Right cardiac atrium (tissue), 5 donors: ENCODE results near the gene TERB2. TPM values are rescaled to one million over a fixed set of nuclear protein-coding genes. Genes with fewer than 3 reads are reported as not detected.
"Not testable (repeated sequence)": the region's sequence is repeated elsewhere in the genome, so short reads cannot be mapped to it uniquely, and the experiment has no call there.

Experiments used
- ATAC-seq, 2 donors: fragments of 200-7000 bp; cut with Tn5 transposase; one replicate each; pipeline versions ENCODE4 v1.8.0 to v1.9.1; 2020; ENCODE audit warnings: moderate library complexity in 2 of 2, mild to moderate bottlenecking in 1 of 2
- DNase-seq, 3 donors: peaks; one replicate each; pipeline ENCODE4 v3.0.0-alpha.2; 2020
- H3K27ac ChIP-seq: one replicate; pipeline ENCODE4 v1.5.1; 2013; ENCODE audit warnings: mild to moderate bottlenecking, low read length, control low read depth, moderate library complexity
- H3K27me3 ChIP-seq: one replicate; pipeline ENCODE4 v1.6.1; 2013; ENCODE audit not compliant: control insufficient read depth, insufficient read depth
- H3K4me1 ChIP-seq: one replicate; pipeline ENCODE4 v1.6.1; 2013; ENCODE audit warnings: low read length; ENCODE audit not compliant: control insufficient read depth, insufficient read depth
- H3K4me3 ChIP-seq: one replicate; pipeline ENCODE4 v1.5.1; 2013; ENCODE audit warnings: low read length, control low read depth
- H3K9me3 ChIP-seq: one replicate; pipeline ENCODE4 v1.6.1; 2013; ENCODE audit warnings: low read length; ENCODE audit not compliant: control insufficient read depth
- WGBS: extraction: QIAGEN DNeasy Blood & Tissue Kit; methylation state at CpG from one replicate; pipeline ENCODE4 v1.1.7; 2013; 5-methylcytosine and 5-hydroxymethylcytosine counted together
- intact Hi-C, 4 donors: fragments of 100-400 bp; cut with DNase I; formaldehyde crosslinking; loops; one replicate each; pipeline versions ENCODE4 v1.11.0 to v1.14.0; 2022 to 2023
- polyA plus RNA-seq: library from polyadenylated mRNA; stranded (reverse); fragments of 200-250 nt; gene quantifications from one replicate; pipeline ENCODE4 v1.2.3, GENCODE V29; 2013
- total RNA-seq, 4 donors: library from RNA; stranded (reverse); fragmentation: NEBNext Ultra II Directional; extraction: Animal tissue kit (Norgen Biotek cat#: 25700); gene quantifications; one replicate each; pipeline ENCODE4 v1.2.1, GENCODE V29; 2021
- donor health status: healthy with polysubstance abuse.
- donor health status: DM: no; HTN: yes; CAD: no.
- donor health status: DM: no; HTN: no; CAD: no.
- donor health status: DM: no; HTN: yes; CAD: no; lungs with severe emphysema.
- donor health status: DM: yes; HTN: yes; CAD: no.

TERB2 gene
- total and polyA plus RNA-seq, 5 donors, result not detected

DNA sequence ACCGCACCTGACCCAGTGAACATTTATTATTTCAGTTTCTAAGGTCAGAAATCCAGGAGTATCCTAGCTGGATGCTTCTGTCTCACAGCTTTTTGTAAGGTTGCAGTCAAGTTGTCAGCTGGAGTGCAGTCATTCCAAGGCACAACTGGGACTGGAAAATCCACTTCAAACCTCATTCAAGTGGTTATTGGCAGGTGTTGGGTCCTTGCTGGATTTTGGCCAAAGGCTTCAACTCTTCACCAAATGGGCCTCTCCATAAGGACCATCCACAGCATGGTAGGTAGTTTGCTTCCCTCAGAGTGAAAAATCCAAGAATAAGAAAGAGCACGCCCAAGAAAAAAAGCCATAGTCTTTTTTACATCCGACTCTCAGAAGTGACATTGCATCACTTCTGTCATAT is 19.7 kb downstream of the TERB2 start:
- DNase-seq, H3K9me3 ChIP-seq, ATAC-seq, H3K27ac ChIP-seq, H3K4me3 ChIP-seq, H3K27me3 ChIP-seq, H3K4me1 ChIP-seq: not testable (repeated sequence)
- intact Hi-C loops, result loop anchor here in 2 of 4 donors (10.0 kb wide), 2 partner anchors 49 to 139 kb away; partner anchors contain the start of genes DUOX2 (in 1 of the 2), DUOXA2 (in 1 of the 2) and SORD (in 1 of the 2)
- 90% methylated on average over 3 of the region's 3 CpGs for WGBS

DNA sequence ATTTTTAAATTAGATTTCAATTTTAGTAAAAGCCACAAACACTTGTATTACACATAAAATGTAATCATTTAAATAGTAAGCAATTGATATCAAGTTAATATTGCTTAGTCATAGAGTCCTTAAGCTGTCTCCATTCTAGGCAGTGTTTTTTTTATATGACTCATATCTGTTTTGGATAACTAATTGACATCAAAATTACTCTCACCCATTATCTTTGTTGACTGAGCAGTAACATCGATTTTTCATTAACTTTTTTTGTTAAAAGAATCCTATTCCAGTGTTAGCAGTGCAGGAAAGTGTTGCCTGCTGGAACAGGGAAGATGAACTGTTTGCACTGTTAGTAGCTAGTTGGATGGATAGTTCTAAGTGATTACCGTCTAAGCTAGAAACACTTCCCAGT is 21.3 kb downstream of the TERB2 start:
- 38% methylated on average over 2 of the region's 2 CpGs for WGBS
- not testable (repeated sequence) for ATAC-seq, H3K9me3 ChIP-seq, H3K27me3 ChIP-seq, H3K27ac ChIP-seq, H3K4me1 ChIP-seq, DNase-seq, H3K4me3 ChIP-seq
- intact Hi-C loops, result loop anchor here in 2 of 4 donors (10.0 kb wide), 2 partner anchors 47 to 137 kb away; partner anchors contain the start of genes DUOX2 (in 1 of the 2), DUOXA2 (in 1 of the 2) and SORD (in 1 of the 2)

DNA sequence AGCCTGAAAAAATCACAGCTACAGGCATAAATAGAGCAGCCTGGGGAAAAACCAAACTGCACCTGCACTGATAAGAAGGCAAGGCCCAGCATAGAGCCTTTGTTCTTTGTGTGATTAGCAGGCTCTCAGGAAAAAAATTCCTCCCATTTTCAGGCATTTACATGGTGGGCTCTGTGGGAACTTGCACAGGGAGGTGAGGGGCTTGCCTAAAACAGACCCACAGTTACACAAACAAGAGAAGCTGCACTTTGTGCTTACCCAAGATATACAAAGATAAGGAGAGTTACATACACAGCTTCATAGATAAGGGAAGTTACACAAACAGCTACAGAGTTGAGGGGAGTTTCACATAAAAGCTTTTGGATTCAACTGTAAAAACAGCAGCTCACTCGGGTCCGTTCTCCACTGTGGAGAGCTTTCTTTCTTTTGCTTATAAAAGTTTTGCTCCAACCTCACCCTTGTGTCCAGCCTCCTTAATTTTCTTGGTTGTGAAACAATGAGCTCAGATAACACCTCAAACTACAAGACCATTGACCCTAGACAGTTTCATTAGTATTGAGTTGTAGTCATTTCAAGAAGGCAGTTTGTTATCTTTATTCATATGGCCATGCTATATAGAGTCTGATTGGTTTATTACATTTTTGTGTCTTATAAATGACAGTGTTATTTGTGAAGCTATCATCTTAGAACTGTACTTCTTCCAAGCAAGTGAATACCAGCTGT is 23.3 kb downstream of the TERB2 start:
- not testable (repeated sequence) for H3K27ac ChIP-seq, H3K4me1 ChIP-seq, H3K4me3 ChIP-seq, DNase-seq, ATAC-seq, H3K9me3 ChIP-seq, H3K27me3 ChIP-seq
- WGBS, result 57% methylated on average over 2 of the region's 2 CpGs
- intact Hi-C loops, result loop anchor here in 2 of 4 donors (10.0 kb wide), 2 partner anchors 45 to 135 kb away; partner anchors contain the start of genes DUOX2 (in 1 of the 2), DUOXA2 (in 1 of the 2) and SORD (in 1 of the 2)

DNA sequence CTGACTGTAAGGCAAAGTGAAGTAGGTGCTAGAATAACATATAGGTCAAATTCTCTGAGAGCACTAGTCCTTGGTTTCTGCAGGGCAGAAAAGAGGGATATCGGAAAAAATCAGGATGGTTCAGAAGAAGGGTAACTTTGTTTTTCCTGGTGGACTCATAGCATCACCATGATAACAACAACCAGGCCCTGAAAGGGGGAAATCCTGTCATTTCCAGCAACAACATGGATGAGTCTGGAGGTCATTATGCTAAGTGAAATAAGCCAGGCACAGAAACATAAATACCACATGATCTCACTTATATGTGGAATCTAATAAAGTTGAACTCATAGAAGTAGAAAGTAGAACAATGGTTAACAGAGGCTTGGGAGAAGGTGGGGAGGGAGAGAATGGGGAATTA is 27.7 kb downstream of the TERB2 start:
- DNase-seq, H3K27ac ChIP-seq, H3K4me1 ChIP-seq, ATAC-seq, H3K9me3 ChIP-seq, intact Hi-C loops, H3K27me3 ChIP-seq, H3K4me3 ChIP-seq: not testable (repeated sequence)
- 54% methylated on average over 1 of the region's 1 CpG for WGBS

DNA sequence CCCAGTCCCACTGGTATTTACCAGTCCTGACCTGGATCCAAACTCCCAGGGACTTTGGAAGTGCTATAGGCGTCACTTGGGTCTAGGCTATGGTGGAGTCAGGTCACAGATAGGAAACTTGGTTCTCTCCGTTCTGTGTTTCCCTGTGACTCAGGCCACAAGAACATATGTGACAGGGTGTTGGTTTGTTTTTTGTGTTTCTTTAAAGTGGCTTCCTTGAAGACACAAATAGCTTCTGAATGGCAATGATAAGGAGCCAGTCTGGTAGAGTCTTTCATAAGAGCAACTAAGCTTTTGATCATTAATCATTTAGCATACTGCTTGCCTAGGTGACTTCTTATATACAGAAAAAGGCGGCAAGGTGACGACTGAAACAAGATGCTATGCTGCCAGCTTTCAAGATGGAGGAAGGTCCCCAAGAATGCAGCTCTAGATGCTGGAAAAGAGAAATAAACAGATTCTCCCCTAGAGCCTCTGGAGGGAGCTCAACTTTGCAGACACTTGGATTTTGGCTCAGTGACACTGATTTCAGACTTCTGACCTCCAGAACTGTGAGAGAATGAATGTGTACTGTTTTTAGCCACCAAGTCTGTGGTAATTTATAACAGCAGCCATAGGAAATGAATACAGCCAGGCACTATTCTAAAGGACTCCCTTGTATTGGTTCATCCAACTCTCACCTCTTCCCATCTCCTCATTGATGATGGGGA is 30.0 kb downstream of the TERB2 start:
- H3K9me3 ChIP-seq, intact Hi-C loops: not testable (repeated sequence)

DNA sequence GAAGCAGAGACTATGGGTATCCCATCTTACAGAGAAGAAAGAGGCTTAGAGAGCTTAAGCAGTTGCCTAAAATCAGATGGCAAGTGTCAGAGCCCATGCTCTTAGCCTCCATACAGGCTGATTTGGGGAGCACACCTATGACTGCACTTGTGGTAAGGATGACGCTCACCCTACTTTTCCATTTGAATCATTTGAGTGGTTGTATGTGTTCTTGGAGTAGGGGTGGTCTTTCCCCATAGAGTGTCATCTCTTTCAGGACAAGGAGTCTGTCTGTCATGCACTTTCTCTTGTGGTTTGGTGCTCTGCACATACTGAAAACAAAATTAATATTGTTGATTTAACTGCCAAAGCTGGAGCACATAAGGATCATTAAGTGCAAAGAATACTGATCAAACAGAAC is 31.2 kb downstream of the TERB2 start:
- ATAC-seq, H3K9me3 ChIP-seq, H3K4me1 ChIP-seq, H3K27me3 ChIP-seq, H3K4me3 ChIP-seq, DNase-seq, intact Hi-C loops, H3K27ac ChIP-seq: not testable (repeated sequence)
- WGBS, result 92% methylated on average over 1 of the region's 1 CpG

More for the DNA sequence above, 30.0 kb downstream of the TERB2 start:
- H3K27me3 ChIP-seq, DNase-seq, H3K4me3 ChIP-seq, H3K27ac ChIP-seq, ATAC-seq, H3K4me1 ChIP-seq: not testable (repeated sequence)
- WGBS, result 77% methylated on average over 4 of the region's 4 CpGs

DNA sequence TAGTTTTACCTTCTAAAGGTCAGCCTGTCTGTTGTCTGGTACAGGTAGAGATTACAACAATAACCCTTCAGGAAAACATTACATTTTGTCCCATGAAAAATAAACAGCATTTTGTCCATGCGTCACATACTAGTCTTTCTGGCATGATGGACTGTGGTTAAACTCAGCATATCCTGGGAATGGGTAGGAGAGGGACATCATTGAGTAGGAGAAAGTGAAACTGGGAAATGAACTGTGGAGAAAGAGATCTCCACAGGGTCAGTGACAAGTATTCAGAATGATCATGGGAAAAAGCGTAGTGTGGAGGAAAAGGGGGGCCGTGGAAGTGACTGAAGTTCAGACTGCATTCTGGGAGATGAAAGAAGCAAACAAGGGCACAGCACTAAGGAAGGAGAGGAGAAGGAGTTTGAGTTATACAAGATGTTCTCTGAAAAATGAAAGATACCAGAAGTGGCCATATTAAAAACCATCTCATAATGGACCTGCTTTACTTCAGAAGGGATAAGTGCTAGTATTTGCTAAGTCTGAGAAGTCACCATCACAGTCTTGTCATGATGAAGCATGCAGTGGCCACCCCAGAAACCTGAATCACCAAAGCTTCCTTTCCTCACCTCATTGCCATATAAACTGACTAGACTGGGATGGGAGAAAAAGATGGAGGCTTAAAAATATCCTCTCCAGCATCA is 31.8 kb downstream of the TERB2 start:
- H3K4me3 ChIP-seq, H3K9me3 ChIP-seq, DNase-seq, intact Hi-C loops, ATAC-seq, H3K27ac ChIP-seq, H3K27me3 ChIP-seq, H3K4me1 ChIP-seq: not testable (repeated sequence)
- 95% methylated on average over 1 of the region's 3 CpGs for WGBS

DNA sequence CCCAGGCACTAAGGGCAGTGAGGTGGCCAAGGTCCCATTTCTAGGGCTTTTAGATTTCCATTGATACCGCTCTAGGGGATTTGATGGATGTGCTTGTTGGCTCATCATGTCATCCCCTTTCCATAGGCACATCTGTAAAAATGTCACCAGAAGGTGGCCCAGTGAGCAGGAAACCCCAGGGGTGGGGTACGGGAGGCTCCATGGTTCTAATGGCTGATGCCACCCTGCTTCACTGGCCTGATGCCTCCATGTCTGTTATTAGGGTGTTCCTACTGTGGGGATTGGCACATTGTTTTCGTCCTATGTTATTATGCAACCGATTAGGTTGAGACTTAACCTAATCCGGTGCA is 32.4 kb downstream of the TERB2 start:
- WGBS, result 89% methylated on average over 4 of the region's 5 CpGs
- H3K4me3 ChIP-seq, H3K9me3 ChIP-seq, H3K4me1 ChIP-seq, H3K27ac ChIP-seq, ATAC-seq, H3K27me3 ChIP-seq, intact Hi-C loops, DNase-seq: not testable (repeated sequence)

DNA sequence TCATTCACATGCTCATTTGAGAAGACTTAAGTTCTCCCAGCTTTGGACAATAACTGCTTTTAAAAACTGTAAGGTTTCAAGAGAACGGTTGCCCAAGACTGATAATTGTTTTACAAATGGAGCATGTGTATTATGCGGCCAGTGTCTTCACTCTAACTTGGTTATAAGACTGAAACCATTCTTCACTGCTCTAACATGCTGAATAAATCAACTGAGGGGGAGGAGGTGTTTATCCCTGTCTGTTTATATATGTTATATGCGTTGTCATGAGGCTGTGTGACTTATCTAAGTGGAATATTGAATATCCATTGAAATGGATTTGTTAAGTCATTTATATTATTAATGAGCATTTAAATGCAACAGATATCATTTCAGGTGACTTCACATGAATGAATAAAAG is 41.1 kb downstream of the TERB2 start:
- WGBS, result 74% methylated on average over 3 of the region's 3 CpGs
- H3K27ac ChIP-seq, intact Hi-C loops: not testable (repeated sequence)

DNA sequence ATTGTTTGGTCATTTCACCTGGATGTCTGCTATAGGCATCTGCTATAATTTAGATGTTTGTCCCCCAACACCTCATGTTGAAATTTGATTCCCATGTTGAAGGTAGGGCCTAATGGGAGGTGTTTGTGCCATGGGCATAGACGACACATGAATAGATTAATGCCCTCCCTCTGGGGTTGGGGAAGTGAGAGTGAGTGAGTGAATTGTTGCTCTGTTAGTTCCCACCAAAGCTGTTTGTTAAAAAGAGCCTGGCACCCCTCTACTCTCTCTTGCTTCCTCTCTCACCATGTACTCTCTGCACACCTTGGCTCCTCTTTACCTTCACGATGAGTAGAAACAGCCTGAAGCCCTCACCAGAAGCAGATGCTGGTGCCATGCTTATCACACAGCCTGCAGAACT is 42.6 kb downstream of the TERB2 start:
- no peak overlapping the region for H3K27ac ChIP-seq
- no peak overlapping the region for H3K4me3 ChIP-seq
- no peaks in the 10 kb centered on the region for H3K9me3 ChIP-seq
- ATAC-seq (no peak), DNase-seq (no peak)
- no peaks in the 10 kb centered on the region for H3K4me1 ChIP-seq
- no peaks in the 10 kb centered on the region for H3K27me3 ChIP-seq
- WGBS, result 82% methylated on average over 2 of the region's 2 CpGs
- intact Hi-C loops, result no loop called here

More for the DNA sequence above, 41.1 kb downstream of the TERB2 start:
- ATAC-seq, H3K9me3 ChIP-seq, H3K27me3 ChIP-seq, DNase-seq, H3K4me3 ChIP-seq, H3K4me1 ChIP-seq: not testable (repeated sequence)

DNA sequence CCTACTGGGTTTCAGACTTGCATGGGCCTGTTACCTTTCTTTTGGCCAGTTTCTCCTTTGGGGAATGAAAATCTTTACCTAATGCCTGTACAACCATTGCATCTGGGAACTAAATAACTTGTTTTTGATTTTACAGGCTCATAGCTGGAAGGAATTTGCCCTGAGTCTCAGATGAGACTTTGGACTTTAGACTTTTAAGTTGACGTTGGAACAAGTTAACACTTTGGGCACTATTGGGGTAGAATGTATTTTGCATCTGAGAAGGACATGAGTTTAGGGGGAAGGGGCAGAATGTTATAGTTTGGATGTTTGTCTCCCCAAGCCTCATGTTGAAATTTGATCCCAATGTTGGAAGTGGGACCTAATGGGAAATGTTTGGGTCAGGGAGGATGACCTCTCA is 44.7 kb downstream of the TERB2 start:
- intact Hi-C loops, result not testable (repeated sequence)

More for the DNA sequence above, 44.7 kb downstream of the TERB2 start:
- not testable (repeated sequence) for H3K4me1 ChIP-seq, H3K9me3 ChIP-seq, H3K27ac ChIP-seq, H3K4me3 ChIP-seq, ATAC-seq, DNase-seq, H3K27me3 ChIP-seq
- WGBS, result 66% methylated on average over 1 of the region's 1 CpG
